GM23338 (cell line): ENCODE data around the gene VOPP1. TPM values are rescaled to one million over a fixed set of nuclear protein-coding genes. Genes with fewer than 3 reads are reported as not detected.
A peak's percentile ranks its signal among the peaks of the same experiment; 100 is the strongest.

Source experiments
- ATAC-seq: fragments of 200-7000 bp; cut with Tn5 transposase; 3 replicates; pipeline ENCODE4 v1.9.1; 2020
- DNase-seq: peaks from one replicate; pipeline ENCODE4 v3.0.0-alpha.2; 2015; ENCODE audit warnings: low spot score
- H2AFZ ChIP-seq: fragments of 200-600 bp; sonication (generic); 2 replicates; pipeline ENCODE4 v1.8.0; 2016; ENCODE audit warnings: antibody characterized with exemption, mild to moderate bottlenecking, moderate library complexity
- H3F3A ChIP-seq: fragments of 200-600 bp; sonication (generic); replicated peaks from 2 replicates; pipeline ENCODE4 v1.8.0; 2017; ENCODE audit warnings: antibody characterized with exemption, mixed run types, low read depth
- H3K27ac ChIP-seq: fragments of 200-600 bp; sonication (generic); 2 replicates; pipeline ENCODE4 v1.6.1; 2016; ENCODE audit warnings: low read depth
- H3K27me3 ChIP-seq: fragments of 200-600 bp; sonication (generic); 2 replicates; pipeline ENCODE4 v1.8.0; 2016; ENCODE audit warnings: mild to moderate bottlenecking, mixed run types, moderate library complexity; ENCODE audit not compliant: insufficient read depth
- H3K36me3 ChIP-seq: fragments of 200-600 bp; sonication (generic); 2 replicates; pipeline ENCODE4 v1.8.0; 2016; ENCODE audit warnings: mild to moderate bottlenecking; ENCODE audit not compliant: insufficient read depth
- H3K4me1 ChIP-seq: fragments of 200-600 bp; sonication (generic); 2 replicates; pipeline ENCODE4 v1.8.0; 2016; ENCODE audit warnings: mild to moderate bottlenecking, moderate library complexity; ENCODE audit not compliant: insufficient read depth
- H3K4me2 ChIP-seq: fragments of 200-600 bp; sonication (generic); 2 replicates; pipeline ENCODE4 v1.7.1; 2017; ENCODE audit warnings: mixed run types
- H3K4me3 ChIP-seq: fragments of 200-600 bp; sonication (generic); 2 replicates; pipeline ENCODE4 v1.6.1; 2016; ENCODE audit warnings: mixed run types
- H3K79me2 ChIP-seq: fragments of 200-600 bp; sonication (generic); replicated peaks from 2 replicates; pipeline ENCODE4 v1.8.0; 2017; ENCODE audit warnings: mild to moderate bottlenecking; ENCODE audit not compliant: insufficient read depth
- H3K9me2 ChIP-seq: fragments of 200-600 bp; sonication (generic); 2 replicates; pipeline ENCODE4 v1.8.0; 2017; ENCODE audit not compliant: insufficient read depth
- H4K20me1 ChIP-seq: fragments of 200-600 bp; sonication (generic); replicated peaks from 2 replicates; pipeline ENCODE4 v1.8.0; 2017; ENCODE audit warnings: mild to moderate bottlenecking; ENCODE audit not compliant: insufficient read depth
- H3K27ac Mint-ChIP-seq: 2 replicates; pipeline ENCODE4 v1.8.0; 2020; ENCODE audit warnings: inconsistent platforms, mild to moderate bottlenecking, moderate library complexity, mixed read lengths
- H3K27me3 Mint-ChIP-seq: 3 replicates; pipeline ENCODE4 v1.8.0; 2022; ENCODE audit warnings: low read depth, mild to moderate bottlenecking, moderate library complexity, mixed read lengths, inconsistent platforms; ENCODE audit not compliant: insufficient read depth, poor library complexity
- H3K36me3 Mint-ChIP-seq: 3 replicates; pipeline ENCODE4 v1.8.0; 2021; ENCODE audit warnings: low read depth, mild to moderate bottlenecking, inconsistent platforms, moderate library complexity, mixed read lengths
- H3K4me1 Mint-ChIP-seq: 3 replicates; pipeline ENCODE4 v1.8.0; 2020; ENCODE audit warnings: mild to moderate bottlenecking, inconsistent platforms, mixed read lengths
- H3K4me3 Mint-ChIP-seq: 3 replicates; pipeline ENCODE4 v1.8.0; 2021; ENCODE audit warnings: moderate library complexity, mild to moderate bottlenecking, inconsistent platforms, mixed read lengths
- H3K9me3 Mint-ChIP-seq: 3 replicates; pipeline ENCODE4 v1.8.0; 2020; ENCODE audit warnings: moderate library complexity, mild to moderate bottlenecking, inconsistent platforms, mixed read lengths
- CREB1 ChIP-seq: fragments of 250-450 bp; sonication (Bioruptor Pico); IDR thresholded peaks from 2 replicates; pipeline ENCODE4 v1.5.0; 2020; ENCODE audit warnings: low read depth, mild to moderate bottlenecking, moderate library complexity
- CTCF ChIP-seq, 2 experiments: fragments of 200-600 bp in 1 of 2; sonication (generic) in 1 of 2; conservative IDR thresholded peaks; 2 replicates each; pipeline versions ENCODE4 v1.5.1 to v1.6.1; 2016 to 2017; ENCODE audit warnings: antibody characterized with exemption in 2 of 2, low read depth in 2 of 2, mild to moderate bottlenecking in 2 of 2, moderate library complexity in 1 of 2
- ETS1 ChIP-seq: IDR thresholded peaks from 2 replicates; pipeline ENCODE4 v1.6.1; 2016; ENCODE audit warnings: antibody characterized with exemption
- EZH2 ChIP-seq: fragments of 200-600 bp; sonication (generic); IDR thresholded peaks from one replicate; pipeline ENCODE4 v1.8.0; 2017; ENCODE audit warnings: antibody characterized with exemption, mild to moderate bottlenecking, low read depth; ENCODE audit not compliant: unreplicated experiment
- EZH2phosphoT487 ChIP-seq: fragments of 200-600 bp; sonication (generic); IDR thresholded peaks from one replicate; pipeline ENCODE4 v1.8.1; 2018; ENCODE audit warnings: antibody characterized with exemption; ENCODE audit not compliant: unreplicated experiment
- JUNB ChIP-seq: IDR thresholded peaks from one replicate; pipeline ENCODE4 v1.6.1; 2016; ENCODE audit warnings: antibody characterized with exemption; ENCODE audit not compliant: unreplicated experiment
- NANOG ChIP-seq: IDR thresholded peaks from 2 replicates; pipeline ENCODE4 v1.6.1; 2016; ENCODE audit warnings: antibody characterized with exemption, borderline replicate concordance
- POLR2AphosphoS5 ChIP-seq: IDR thresholded peaks from 2 replicates; pipeline ENCODE4 v1.6.1; 2016; ENCODE audit warnings: antibody characterized with exemption, low read depth
- REST ChIP-seq: IDR thresholded peaks from one replicate; pipeline ENCODE4 v1.6.1; 2018; ENCODE audit warnings: antibody characterized with exemption; ENCODE audit not compliant: unreplicated experiment
- STAT1 ChIP-seq: IDR thresholded peaks from one replicate; pipeline ENCODE4 v1.6.1; 2016; ENCODE audit warnings: antibody characterized with exemption; ENCODE audit not compliant: unreplicated experiment
- ZNF114 ChIP-seq: fragments of 250-450 bp; sonication (Bioruptor Pico); IDR thresholded peaks from 2 replicates; pipeline ENCODE4 v1.5.0; 2020; ENCODE audit warnings: mild to moderate bottlenecking, moderate library complexity
- ZNF331 ChIP-seq: fragments of 250-450 bp; sonication (Bioruptor Pico); IDR thresholded peaks from 2 replicates; pipeline ENCODE4 v1.5.0; 2020; ENCODE audit warnings: low read depth, mild to moderate bottlenecking, moderate library complexity
- ZNF462 ChIP-seq: fragments of 250-450 bp; sonication (Bioruptor Pico); IDR thresholded peaks from 2 replicates; pipeline ENCODE4 v1.5.0; 2020; ENCODE audit warnings: mild to moderate bottlenecking, moderate library complexity
- polyA plus RNA-seq: library from polyadenylated mRNA; unstranded; fragments of >200 nt; fragmentation: Nextera tagmentation; extraction: Ambion mirVana; gene quantifications from 2 replicates; pipeline ENCODE4 v1.2.1, GENCODE V29; 2016
- total RNA-seq: library from RNA; depleted of rRNA; stranded (reverse); fragments of >200 nt; shearing (Covaris generic); gene quantifications from 2 replicates; pipeline ENCODE4 v1.2.3, GENCODE V29; 2014

VOPP1 gene
- total and polyA plus RNA-seq, 2 experiments from 2014 or later, result 28.2 to 73.7 TPM

GRCh38 chr7:55427800-55428199 lies 144.5 kb downstream of the VOPP1 start:
- Mint-ChIP-seq H3K27ac (peak overlapping the region; percentile 96; the same call in 1 of the 2 replicates), H3K9me3 (no peaks in the 10 kb centered on the region), H3K4me1 (peaks cover 39% of the 10 kb centered on the region), H3K27me3 (peaks cover 3% of the 10 kb centered on the region), H3K4me3 (no peak overlapping the region), H3K36me3 (peaks cover 12% of the 10 kb centered on the region)
- Histone ChIP-seq H3K4me3 (no peak overlapping the region), H3F3A (no peaks in the 10 kb centered on the region), H3K27me3 (no peaks in the 10 kb centered on the region), H3K4me2 (no peak overlapping the region), H4K20me1 (no peaks in the 10 kb centered on the region; the same call in 1 of the 2 replicates), H3K36me3 (no peaks in the 10 kb centered on the region), H3K79me2 (no peaks in the 10 kb centered on the region), H2AFZ (no peak overlapping the region), H3K9me2 (no peaks in the 10 kb centered on the region), H3K27ac (no peak overlapping the region), H3K4me1 (peaks cover 14% of the 10 kb centered on the region)
- no peak for TF ChIP-seq CTCF (conservative IDR thresholded peaks at IDR 0.05; ENCODE audit: low read depth in 2 of 2)
- TF ChIP-seq JUNB, result no peak
- TF ChIP-seq STAT1, result no peak
- TF ChIP-seq ZNF114 (CRISPR knock-in tag), result no peak
- no peak for TF ChIP-seq EZH2
- TF ChIP-seq POLR2AphosphoS5, result no peak
- no peak for TF ChIP-seq EZH2phosphoT487
- TF ChIP-seq ETS1, result no peak
- no peak for TF ChIP-seq REST
- no peak for TF ChIP-seq CREB1
- TF ChIP-seq ZNF331 (CRISPR knock-in tag), result no peak
- no peak for TF ChIP-seq ZNF462 (CRISPR knock-in tag)
- no peak for TF ChIP-seq NANOG
- ATAC-seq (peak; percentile 51), DNase-seq (peak; percentile 19)
